Measurements from ENCODE around the gene CENPU. TPM values are rescaled to one million over a fixed set of nuclear protein-coding genes. Genes with fewer than 3 reads are reported as not detected.

Gene CENPU
- total RNA-seq, 1 experiment from 2014 or later = 47.7 TPM

DNA sequence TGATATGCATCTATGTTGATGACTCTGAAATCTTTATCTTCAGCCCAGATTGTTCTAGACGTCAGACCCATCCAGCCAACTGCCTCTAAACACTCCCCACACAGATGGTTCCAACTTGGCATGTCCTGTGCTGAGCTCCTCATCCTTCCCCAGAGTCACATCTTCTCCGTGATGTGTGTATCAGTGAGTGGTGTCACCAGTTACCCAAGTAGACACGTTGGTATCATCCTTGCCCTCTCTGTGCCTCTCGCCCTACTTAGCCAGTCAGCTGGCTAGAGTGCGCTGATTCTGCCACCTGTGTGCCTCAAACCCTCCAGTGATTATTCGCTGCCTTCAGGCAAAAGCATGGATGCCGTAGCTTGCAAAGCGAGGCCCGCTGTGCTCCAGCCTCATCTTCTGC lies 65.8 kb downstream of the CENPU start:
- no peaks in the 10 kb centered on the region for H3K79me2 ChIP-seq (ENCODE audit: low read depth)
- 0 out of 2 replicates have a peak, but pooled peaks cover 3% of the 10 kb centered on the region for H3K36me3 ChIP-seq (ENCODE audit: low read depth)
- DNase-seq = no peak
- no peaks in the 10 kb centered on the region for H4K20me1 ChIP-seq (ENCODE audit: insufficient read depth)
- intact Hi-C loops (cut with micrococcal nuclease; ENCODE audit: unreplicated experiment) = no loop called here
- CTCF ChIA-PET = no interaction called here
- H3K9me3 ChIP-seq (ENCODE audit: insufficient read depth, low read depth) = no peaks in the 10 kb centered on the region
- BruUV-seq (replicated peaks) = no TSS peak
- no peak overlapping the region for H2AFZ ChIP-seq
- H3K9me2 ChIP-seq (ENCODE audit: insufficient read depth) = no peaks in the 10 kb centered on the region
- H3K4me1 ChIP-seq (replicated peaks; ENCODE audit: insufficient read depth) = no peaks in the 10 kb centered on the region
- POLR2A ChIA-PET (ENCODE audit: unreplicated experiment) = no interaction called here
- no peak overlapping the region for H3K4me3 ChIP-seq
- TF ChIP-seq, protein P1, sequence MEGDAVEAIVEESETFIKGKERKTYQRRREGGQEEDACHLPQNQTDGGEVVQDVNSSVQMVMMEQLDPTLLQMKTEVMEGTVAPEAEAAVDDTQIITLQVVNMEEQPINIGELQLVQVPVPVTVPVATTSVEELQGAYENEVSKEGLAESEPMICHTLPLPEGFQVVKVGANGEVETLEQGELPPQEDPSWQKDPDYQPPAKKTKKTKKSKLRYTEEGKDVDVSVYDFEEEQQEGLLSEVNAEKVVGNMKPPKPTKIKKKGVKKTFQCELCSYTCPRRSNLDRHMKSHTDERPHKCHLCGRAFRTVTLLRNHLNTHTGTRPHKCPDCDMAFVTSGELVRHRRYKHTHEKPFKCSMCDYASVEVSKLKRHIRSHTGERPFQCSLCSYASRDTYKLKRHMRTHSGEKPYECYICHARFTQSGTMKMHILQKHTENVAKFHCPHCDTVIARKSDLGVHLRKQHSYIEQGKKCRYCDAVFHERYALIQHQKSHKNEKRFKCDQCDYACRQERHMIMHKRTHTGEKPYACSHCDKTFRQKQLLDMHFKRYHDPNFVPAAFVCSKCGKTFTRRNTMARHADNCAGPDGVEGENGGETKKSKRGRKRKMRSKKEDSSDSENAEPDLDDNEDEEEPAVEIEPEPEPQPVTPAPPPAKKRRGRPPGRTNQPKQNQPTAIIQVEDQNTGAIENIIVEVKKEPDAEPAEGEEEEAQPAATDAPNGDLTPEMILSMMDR (conservative IDR thresholded peaks at IDR 0.05) = no peak
- TF ChIP-seq EZH2 (IDR thresholded peaks at IDR 0.05; ENCODE audit: low read depth) = no peak
- no peaks in the 10 kb centered on the region for H3F3A ChIP-seq (ENCODE audit: insufficient read depth, low read depth)
- no peaks in the 10 kb centered on the region for H3K27me3 ChIP-seq (ENCODE audit: insufficient read depth, low read depth)
- H3K27ac ChIP-seq = no peak overlapping the region
- no peak overlapping the region for H3K4me2 ChIP-seq

DNA sequence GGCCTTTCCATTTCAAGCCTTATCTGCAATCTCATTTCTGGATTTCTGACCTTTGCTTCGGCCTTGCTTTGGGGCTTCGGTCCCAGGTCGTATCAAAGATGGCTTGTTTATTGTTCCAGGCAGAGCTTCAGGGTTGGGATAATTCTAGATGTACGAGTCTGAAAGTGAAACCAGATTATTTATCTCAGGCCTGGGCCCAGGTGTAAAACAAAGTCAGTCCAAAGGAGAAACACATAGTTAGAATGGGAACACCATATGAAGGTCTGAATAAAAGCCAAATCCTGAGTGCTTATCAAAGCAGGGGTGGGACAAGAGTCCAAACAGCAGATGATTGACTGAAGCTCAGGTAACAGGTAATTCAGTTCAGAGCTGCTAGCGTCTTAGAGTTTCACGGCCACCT lies 67.2 kb downstream of the CENPU start:
- POLR2A ChIA-PET (ENCODE audit: unreplicated experiment) = no interaction called here
- Histone ChIP-seq H3K27ac (no peak overlapping the region), H3K9me2 (ENCODE audit: insufficient read depth) (no peaks in the 10 kb centered on the region), H3K9me3 (ENCODE audit: insufficient read depth, low read depth) (no peaks in the 10 kb centered on the region), H3K4me3 (no peak overlapping the region), H4K20me1 (ENCODE audit: insufficient read depth) (no peaks in the 10 kb centered on the region), H3K79me2 (ENCODE audit: low read depth) (no peaks in the 10 kb centered on the region), H3K4me1 (replicated peaks; ENCODE audit: insufficient read depth) (no peaks in the 10 kb centered on the region), H3K4me2 (no peak overlapping the region), H3K27me3 (ENCODE audit: insufficient read depth, low read depth) (no peaks in the 10 kb centered on the region), H3F3A (ENCODE audit: insufficient read depth, low read depth) (no peaks in the 10 kb centered on the region), H3K36me3 (ENCODE audit: low read depth) (0 out of 2 replicates have a peak, but pooled peaks cover 3% of the 10 kb centered on the region), H2AFZ (no peak overlapping the region)
- BruUV-seq (replicated peaks) = no TSS peak
- DNase-seq = no peak
- CTCF ChIA-PET = no interaction called here
- no peak for TF ChIP-seq EZH2 (IDR thresholded peaks at IDR 0.05; ENCODE audit: low read depth)
- TF ChIP-seq, protein P1 (conservative IDR thresholded peaks at IDR 0.05) = no peak
- intact Hi-C loops (cut with micrococcal nuclease; ENCODE audit: unreplicated experiment) = no loop called here

DNA sequence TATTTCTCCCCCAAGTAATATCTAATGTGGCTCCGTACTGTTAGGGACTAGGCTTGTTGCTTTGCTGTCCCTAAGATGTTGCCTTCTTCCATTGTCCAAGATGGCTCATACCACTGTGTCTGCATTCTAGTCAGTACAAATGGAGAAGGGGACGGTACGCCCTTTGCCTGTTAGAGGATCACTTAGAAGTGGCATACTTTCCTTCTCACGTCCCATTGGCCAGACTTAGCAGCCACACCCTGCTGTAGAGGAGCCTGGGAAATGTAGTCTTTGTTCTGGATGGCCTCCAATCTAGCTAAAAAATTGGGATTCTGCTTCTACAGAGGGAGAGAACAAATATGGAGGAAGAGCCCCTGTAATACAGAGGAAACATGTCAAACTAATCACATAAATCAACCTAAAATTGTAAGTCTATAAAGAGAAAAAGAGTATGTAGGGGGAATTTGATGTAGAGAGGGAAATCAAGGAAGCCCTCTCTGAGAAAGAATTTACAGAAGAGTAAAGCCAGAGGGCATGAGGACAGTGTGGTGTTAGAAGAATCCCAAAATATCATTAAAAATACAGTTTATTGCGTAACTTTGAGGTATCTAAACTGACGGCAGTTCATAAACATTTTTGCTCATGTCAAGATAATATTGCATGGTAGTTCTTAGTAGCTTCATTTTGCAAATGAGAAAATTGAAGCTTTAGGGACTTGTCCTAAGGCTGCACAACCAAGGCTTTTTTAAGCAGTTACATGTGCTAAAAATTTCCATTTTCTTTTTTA lies 69.3 kb downstream of the CENPU start:
- no peaks in the 10 kb centered on the region for H3K36me3 ChIP-seq (ENCODE audit: low read depth)
- no peaks in the 10 kb centered on the region for H3K79me2 ChIP-seq (ENCODE audit: low read depth)
- H3F3A ChIP-seq (ENCODE audit: insufficient read depth, low read depth) = no peaks in the 10 kb centered on the region
- no peak overlapping the region for H2AFZ ChIP-seq
- no peaks in the 10 kb centered on the region for H3K9me3 ChIP-seq (ENCODE audit: insufficient read depth, low read depth)
- H3K4me1 ChIP-seq (replicated peaks; ENCODE audit: insufficient read depth) = no peaks in the 10 kb centered on the region
- H4K20me1 ChIP-seq (ENCODE audit: insufficient read depth) = no peaks in the 10 kb centered on the region
- H3K27ac ChIP-seq = no peak overlapping the region
- intact Hi-C loops (cut with micrococcal nuclease; ENCODE audit: unreplicated experiment) = no loop called here
- H3K4me3 ChIP-seq = no peak overlapping the region
- POLR2A ChIA-PET (ENCODE audit: unreplicated experiment) = no interaction called here
- no peak overlapping the region for H3K4me2 ChIP-seq
- no peaks in the 10 kb centered on the region for H3K27me3 ChIP-seq (ENCODE audit: insufficient read depth, low read depth)
- no TSS peak for BruUV-seq (replicated peaks)
- TF ChIP-seq, protein P1 (conservative IDR thresholded peaks at IDR 0.05) = no peak
- no peak for TF ChIP-seq EZH2 (IDR thresholded peaks at IDR 0.05; ENCODE audit: low read depth)
- CTCF ChIA-PET = no interaction called here
- H3K9me2 ChIP-seq (ENCODE audit: insufficient read depth) = no peaks in the 10 kb centered on the region
- no peak for DNase-seq
